Measurements from ENCODE around the gene FAAP100. TPM values are rescaled to one million over a fixed set of nuclear protein-coding genes. Genes with fewer than 3 reads are reported as not detected.
"Not testable (repeated sequence)": the region's sequence is repeated elsewhere in the genome, so short reads cannot be mapped to it uniquely, and the experiment has no call there.

The FAAP100 gene
- total and polyA plus RNA-seq, 12 donors = 8.7 to 30.6 (median 13.3) TPM

GRCh38 chr17:81586096-81586495 is 33.9 kb upstream of the FAAP100 start:
- Histone ChIP-seq H3K27me3 (no peaks in the 10 kb centered on the region), H3K4me1 (peaks cover 0 to 11% (median 0%) of the 10 kb centered on the region in 9 donors), H3K4me3 (no peak overlapping the region), H3K27ac (no peak overlapping the region), H3K36me3 (peaks cover 0 to 99% (median 80%) of the 10 kb centered on the region in 9 donors), H3K9me3 (no peaks in the 10 kb centered on the region)
- TF ChIP-seq, protein P1, sequence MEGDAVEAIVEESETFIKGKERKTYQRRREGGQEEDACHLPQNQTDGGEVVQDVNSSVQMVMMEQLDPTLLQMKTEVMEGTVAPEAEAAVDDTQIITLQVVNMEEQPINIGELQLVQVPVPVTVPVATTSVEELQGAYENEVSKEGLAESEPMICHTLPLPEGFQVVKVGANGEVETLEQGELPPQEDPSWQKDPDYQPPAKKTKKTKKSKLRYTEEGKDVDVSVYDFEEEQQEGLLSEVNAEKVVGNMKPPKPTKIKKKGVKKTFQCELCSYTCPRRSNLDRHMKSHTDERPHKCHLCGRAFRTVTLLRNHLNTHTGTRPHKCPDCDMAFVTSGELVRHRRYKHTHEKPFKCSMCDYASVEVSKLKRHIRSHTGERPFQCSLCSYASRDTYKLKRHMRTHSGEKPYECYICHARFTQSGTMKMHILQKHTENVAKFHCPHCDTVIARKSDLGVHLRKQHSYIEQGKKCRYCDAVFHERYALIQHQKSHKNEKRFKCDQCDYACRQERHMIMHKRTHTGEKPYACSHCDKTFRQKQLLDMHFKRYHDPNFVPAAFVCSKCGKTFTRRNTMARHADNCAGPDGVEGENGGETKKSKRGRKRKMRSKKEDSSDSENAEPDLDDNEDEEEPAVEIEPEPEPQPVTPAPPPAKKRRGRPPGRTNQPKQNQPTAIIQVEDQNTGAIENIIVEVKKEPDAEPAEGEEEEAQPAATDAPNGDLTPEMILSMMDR (IDR thresholded peaks at IDR 0.05) = no peak
- ATAC-seq = no peak
- intact Hi-C loops (cut with DNase I) = no loop called here
- DNase-seq = no peak
- 77 to 88% methylated on average over 4 of the region's 4 CpGs for WGBS, 2 donors

DNA sequence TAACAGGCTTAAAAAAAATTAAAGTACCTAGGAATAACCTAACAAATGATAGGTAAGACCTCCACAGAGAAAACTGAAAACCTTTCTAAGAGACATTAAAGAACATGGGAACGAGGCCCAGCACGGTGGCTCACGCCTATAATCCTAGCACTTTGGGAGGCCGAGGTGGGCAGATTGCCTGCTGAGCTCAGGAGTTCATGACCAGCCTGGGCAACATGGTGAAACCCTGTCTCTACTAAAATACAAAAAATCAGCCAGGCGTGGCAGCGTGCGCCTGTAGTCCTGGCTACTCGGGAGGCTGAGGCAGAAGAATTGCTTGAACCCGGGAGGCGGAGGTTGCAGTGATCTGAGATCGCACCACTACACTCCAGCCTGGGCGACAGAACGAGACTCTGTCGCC is 32.6 kb upstream of the FAAP100 start:
- Histone ChIP-seq H3K4me1 (peaks cover 0 to 22% (median 11%) of the 10 kb centered on the region in 9 donors), H3K36me3 (peaks cover 0 to 98% (median 73%) of the 10 kb centered on the region in 9 donors)
- ATAC-seq; H3K9me3 ChIP-seq; H3K27ac ChIP-seq; DNase-seq; H3K27me3 ChIP-seq; H3K4me3 ChIP-seq; intact Hi-C loops (cut with DNase I): not testable (repeated sequence)
- WGBS, 2 donors = 92 to 98% methylated on average over 14 of the region's 14 CpGs

- no peak for DNase-seq
- WGBS, 2 donors = 89 to 94% methylated on average over 6 of the region's 6 CpGs
- H3K9me3 ChIP-seq = no peaks in the 10 kb centered on the region
- TF ChIP-seq, protein P1 (IDR thresholded peaks at IDR 0.05) = no peak
- peaks cover 0 to 23% (median 13%) of the 10 kb centered on the region in 9 donors for H3K4me1 ChIP-seq
- no peak overlapping the region for H3K27ac ChIP-seq
- H3K4me3 ChIP-seq = no peak overlapping the region
- no peak for ATAC-seq
- no peaks in the 10 kb centered on the region for H3K27me3 ChIP-seq
- intact Hi-C loops (cut with DNase I) = no loop called here
- H3K36me3 ChIP-seq = peaks cover 0 to 98% (median 66%) of the 10 kb centered on the region in 9 donors
These were observed 31.6 kb upstream of the FAAP100 start for GRCh38 chr17:81583589-81584342.

GRCh38 chr17:81582749-81583148 is 30.6 kb upstream of the FAAP100 start:
- ATAC-seq (no peak), DNase-seq (no peak)
- intact Hi-C loops (cut with DNase I) = no loop called here
- Histone ChIP-seq H3K27ac (no peak overlapping the region), H3K27me3 (no peaks in the 10 kb centered on the region), H3K36me3 (peaks cover 0 to 98% (median 56%) of the 10 kb centered on the region in 9 donors), H3K4me1 (peaks cover 0 to 27% (median 14%) of the 10 kb centered on the region in 9 donors), H3K9me3 (no peaks in the 10 kb centered on the region), H3K4me3 (no peak overlapping the region)
- 90 to 92% methylated on average over 12 of the region's 12 CpGs for WGBS, 2 donors
- TF ChIP-seq, protein P1 (IDR thresholded peaks at IDR 0.05) = no peak

GRCh38 chr17:81582341-81582740 is 30.2 kb upstream of the FAAP100 start:
- Histone ChIP-seq H3K4me1 (peaks cover 0 to 31% (median 17%) of the 10 kb centered on the region in 9 donors), H3K4me3 (no peak overlapping the region), H3K27ac (no peak overlapping the region), H3K9me3 (no peaks in the 10 kb centered on the region), H3K27me3 (no peaks in the 10 kb centered on the region), H3K36me3 (peaks cover 0 to 96% (median 51%) of the 10 kb centered on the region in 9 donors)
- TF ChIP-seq, protein P1 (IDR thresholded peaks at IDR 0.05) = no peak
- ATAC-seq = no peak
- no peak for DNase-seq
- intact Hi-C loops (cut with DNase I) = no loop called here
- WGBS, 2 donors = 85 to 93% methylated on average over 5 of the region's 5 CpGs
